ENCODE data around the gene POC1A. TPM values are rescaled to one million over a fixed set of nuclear protein-coding genes. Genes with fewer than 3 reads are reported as not detected.

Gene POC1A
- polyA plus RNA-seq, 1 of the 3 experiments (the other 2 are of a cell fraction): 11.7 TPM

DNA sequence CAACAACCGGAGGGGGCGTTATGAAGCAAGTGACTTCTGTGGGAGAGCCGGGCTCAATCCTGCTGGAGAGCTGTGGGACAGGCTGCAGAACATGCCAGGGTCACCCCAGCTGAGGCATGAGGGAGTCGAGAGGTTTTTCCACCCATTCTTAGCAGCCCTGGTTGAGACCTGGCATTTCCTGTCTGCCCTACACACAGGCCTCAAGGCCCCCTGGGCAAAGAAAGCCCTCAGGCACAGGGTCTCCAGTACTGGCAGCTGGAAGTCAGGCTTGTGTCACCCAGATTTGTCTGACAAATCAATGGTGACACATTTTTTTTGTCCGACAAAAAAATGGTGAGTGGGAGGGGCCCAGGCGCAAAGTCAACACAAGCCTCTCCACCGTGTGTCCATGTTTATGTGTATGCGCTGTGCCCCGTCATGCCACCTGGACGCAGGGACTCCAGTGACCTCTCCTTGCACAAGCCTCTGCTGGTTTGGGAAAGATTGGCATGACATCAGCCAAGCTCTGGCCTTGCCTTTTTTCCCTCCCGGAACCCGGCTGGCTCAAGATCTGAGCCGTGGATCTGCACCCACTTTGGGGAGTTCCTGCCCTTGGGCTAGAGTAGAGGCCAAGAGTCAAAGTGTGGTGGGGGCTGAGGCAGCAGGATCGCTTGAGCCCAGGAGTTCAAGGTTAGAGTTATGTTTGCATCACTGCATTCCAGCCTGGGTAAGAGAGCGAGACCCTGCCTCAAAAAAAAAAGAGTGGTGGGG, 22.9 kb upstream of the POC1A start (continued):
- TF ChIP-seq, protein P1, sequence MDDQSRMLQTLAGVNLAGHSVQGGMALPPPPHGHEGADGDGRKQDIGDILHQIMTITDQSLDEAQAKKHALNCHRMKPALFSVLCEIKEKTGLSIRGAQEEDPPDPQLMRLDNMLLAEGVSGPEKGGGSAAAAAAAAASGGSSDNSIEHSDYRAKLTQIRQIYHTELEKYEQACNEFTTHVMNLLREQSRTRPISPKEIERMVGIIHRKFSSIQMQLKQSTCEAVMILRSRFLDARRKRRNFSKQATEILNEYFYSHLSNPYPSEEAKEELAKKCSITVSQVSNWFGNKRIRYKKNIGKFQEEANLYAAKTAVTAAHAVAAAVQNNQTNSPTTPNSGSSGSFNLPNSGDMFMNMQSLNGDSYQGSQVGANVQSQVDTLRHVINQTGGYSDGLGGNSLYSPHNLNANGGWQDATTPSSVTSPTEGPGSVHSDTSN (IDR thresholded peaks at IDR 0.05): no peak
- TF ChIP-seq, protein P2, sequence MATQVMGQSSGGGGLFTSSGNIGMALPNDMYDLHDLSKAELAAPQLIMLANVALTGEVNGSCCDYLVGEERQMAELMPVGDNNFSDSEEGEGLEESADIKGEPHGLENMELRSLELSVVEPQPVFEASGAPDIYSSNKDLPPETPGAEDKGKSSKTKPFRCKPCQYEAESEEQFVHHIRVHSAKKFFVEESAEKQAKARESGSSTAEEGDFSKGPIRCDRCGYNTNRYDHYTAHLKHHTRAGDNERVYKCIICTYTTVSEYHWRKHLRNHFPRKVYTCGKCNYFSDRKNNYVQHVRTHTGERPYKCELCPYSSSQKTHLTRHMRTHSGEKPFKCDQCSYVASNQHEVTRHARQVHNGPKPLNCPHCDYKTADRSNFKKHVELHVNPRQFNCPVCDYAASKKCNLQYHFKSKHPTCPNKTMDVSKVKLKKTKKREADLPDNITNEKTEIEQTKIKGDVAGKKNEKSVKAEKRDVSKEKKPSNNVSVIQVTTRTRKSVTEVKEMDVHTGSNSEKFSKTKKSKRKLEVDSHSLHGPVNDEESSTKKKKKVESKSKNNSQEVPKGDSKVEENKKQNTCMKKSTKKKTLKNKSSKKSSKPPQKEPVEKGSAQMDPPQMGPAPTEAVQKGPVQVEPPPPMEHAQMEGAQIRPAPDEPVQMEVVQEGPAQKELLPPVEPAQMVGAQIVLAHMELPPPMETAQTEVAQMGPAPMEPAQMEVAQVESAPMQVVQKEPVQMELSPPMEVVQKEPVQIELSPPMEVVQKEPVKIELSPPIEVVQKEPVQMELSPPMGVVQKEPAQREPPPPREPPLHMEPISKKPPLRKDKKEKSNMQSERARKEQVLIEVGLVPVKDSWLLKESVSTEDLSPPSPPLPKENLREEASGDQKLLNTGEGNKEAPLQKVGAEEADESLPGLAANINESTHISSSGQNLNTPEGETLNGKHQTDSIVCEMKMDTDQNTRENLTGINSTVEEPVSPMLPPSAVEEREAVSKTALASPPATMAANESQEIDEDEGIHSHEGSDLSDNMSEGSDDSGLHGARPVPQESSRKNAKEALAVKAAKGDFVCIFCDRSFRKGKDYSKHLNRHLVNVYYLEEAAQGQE (IDR thresholded peaks at IDR 0.05; ENCODE audit: low read depth, low read length): no peak
- TF ChIP-seq CHD2 (IDR thresholded peaks at IDR 0.05; ENCODE audit: low read length, partially characterized antibody) (no peak), POLR2AphosphoS5 (IDR thresholded peaks at IDR 0.05; ENCODE audit: low read depth, low read length) (no peak)

DNA sequence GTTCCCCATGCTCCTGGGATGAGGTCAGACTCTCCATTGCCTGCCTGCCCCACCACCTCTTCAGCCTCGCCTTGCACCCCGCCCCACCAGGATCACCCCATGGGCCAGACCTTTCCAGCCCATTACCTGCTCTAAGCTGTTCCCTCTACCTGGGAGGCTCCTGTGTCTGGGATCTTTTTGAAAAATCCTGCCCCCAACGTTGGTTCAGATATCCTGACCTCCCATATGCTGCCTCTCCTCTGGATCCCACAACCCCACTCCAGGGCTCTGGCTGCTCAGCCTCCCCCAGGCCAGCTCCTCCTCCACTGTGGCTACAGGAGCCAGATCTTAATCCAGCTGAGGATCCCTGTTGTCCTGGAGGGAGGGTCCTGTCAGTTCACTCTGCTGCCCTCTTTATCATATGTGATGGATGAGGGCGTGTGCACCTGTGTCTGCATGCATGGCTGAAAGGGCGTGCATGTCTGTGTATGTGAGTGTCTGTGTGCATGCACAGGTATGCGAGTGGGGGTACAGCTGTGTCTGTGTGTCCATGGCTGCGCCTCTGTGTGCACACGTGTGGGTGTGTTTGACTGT, 22.0 kb upstream of the POC1A start:
- Histone ChIP-seq H2AFZ (ENCODE audit: low read depth) (no peak overlapping the region), H3K4me2 (no peak overlapping the region), H3K9me2 (no peaks in the 10 kb centered on the region), H3K4me1 (ENCODE audit: control insufficient read depth in 1 of 2, insufficient read depth in 2 of 2, low read depth in 1 of 2, low read length in 1 of 2) (peaks cover 0 to 11% of the 10 kb centered on the region in 2 experiments; a peak in 1 of 4 replicates), H3K79me2 (ENCODE audit: insufficient read depth) (no peaks in the 10 kb centered on the region), H3K4me3 (ENCODE audit: low read depth in 2 of 2, low read length in 1 of 2) (no peak overlapping the region), H3K9me3 (no peaks in the 10 kb centered on the region), H3K27ac (ENCODE audit: low read depth in 2 of 2, low read length in 1 of 2) (no peak overlapping the region), H3K36me3 (replicated peaks in 1 of 2; ENCODE audit: control insufficient read depth in 1 of 2, insufficient read depth in 2 of 2, low read length in 1 of 2) (no peaks in the 10 kb centered on the region), H3K9ac (no peak overlapping the region), H3F3A (replicated peaks; ENCODE audit: insufficient read depth) (no peaks in the 10 kb centered on the region), H4K20me1 (ENCODE audit: insufficient read depth) (no peaks in the 10 kb centered on the region), H3K27me3 (ENCODE audit: insufficient read depth) (no peaks in the 10 kb centered on the region)
- DNase-seq: peak; percentile 39
- TF ChIP-seq RCOR1 (IDR thresholded peaks at IDR 0.05; ENCODE audit: low read length) (no peak), EZH2phosphoT487 (IDR thresholded peaks at IDR 0.05; ENCODE audit: borderline replicate concordance, low read depth) (no peak), FOSL2 (IDR thresholded peaks at IDR 0.05; ENCODE audit: borderline replicate concordance, low read depth) (no peak), NFIC (IDR thresholded peaks at IDR 0.05; ENCODE audit: borderline replicate concordance) (no peak), SMC3 (IDR thresholded peaks at IDR 0.05; ENCODE audit: low read depth, low read length) (no peak), SIN3A (IDR thresholded peaks at IDR 0.05; ENCODE audit: borderline replicate concordance, low read depth, low read length) (no peak), RAD21 (IDR thresholded peaks at IDR 0.05; ENCODE audit: low read length) (no peak), RXRA (IDR thresholded peaks at IDR 0.05; ENCODE audit: borderline replicate concordance, low read depth) (no peak), RFX5 (IDR thresholded peaks at IDR 0.05; ENCODE audit: low read length) (no peak), GATA2 (CRISPR knock-in tag; IDR thresholded peaks at IDR 0.05) (no peak), MEF2A (IDR thresholded peaks at IDR 0.05; ENCODE audit: borderline replicate concordance, low read depth) (no peak), EP300 (IDR thresholded peaks at IDR 0.05; ENCODE audit: borderline replicate concordance in 1 of 2, low read depth in 1 of 2, low read length in 1 of 2) (no peak)
- TF ChIP-seq, protein P3, sequence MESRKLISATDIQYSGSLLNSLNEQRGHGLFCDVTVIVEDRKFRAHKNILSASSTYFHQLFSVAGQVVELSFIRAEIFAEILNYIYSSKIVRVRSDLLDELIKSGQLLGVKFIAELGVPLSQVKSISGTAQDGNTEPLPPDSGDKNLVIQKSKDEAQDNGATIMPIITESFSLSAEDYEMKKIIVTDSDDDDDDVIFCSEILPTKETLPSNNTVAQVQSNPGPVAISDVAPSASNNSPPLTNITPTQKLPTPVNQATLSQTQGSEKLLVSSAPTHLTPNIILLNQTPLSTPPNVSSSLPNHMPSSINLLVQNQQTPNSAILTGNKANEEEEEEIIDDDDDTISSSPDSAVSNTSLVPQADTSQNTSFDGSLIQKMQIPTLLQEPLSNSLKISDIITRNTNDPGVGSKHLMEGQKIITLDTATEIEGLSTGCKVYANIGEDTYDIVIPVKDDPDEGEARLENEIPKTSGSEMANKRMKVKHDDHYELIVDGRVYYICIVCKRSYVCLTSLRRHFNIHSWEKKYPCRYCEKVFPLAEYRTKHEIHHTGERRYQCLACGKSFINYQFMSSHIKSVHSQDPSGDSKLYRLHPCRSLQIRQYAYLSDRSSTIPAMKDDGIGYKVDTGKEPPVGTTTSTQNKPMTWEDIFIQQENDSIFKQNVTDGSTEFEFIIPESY (IDR thresholded peaks at IDR 0.05; ENCODE audit: borderline replicate concordance, low read depth): no peak
- TF ChIP-seq, protein P4, sequence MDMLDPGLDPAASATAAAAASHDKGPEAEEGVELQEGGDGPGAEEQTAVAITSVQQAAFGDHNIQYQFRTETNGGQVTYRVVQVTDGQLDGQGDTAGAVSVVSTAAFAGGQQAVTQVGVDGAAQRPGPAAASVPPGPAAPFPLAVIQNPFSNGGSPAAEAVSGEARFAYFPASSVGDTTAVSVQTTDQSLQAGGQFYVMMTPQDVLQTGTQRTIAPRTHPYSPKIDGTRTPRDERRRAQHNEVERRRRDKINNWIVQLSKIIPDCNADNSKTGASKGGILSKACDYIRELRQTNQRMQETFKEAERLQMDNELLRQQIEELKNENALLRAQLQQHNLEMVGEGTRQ (IDR thresholded peaks at IDR 0.05; ENCODE audit: borderline replicate concordance, low read depth, low read length): no peak
- TF ChIP-seq, protein P1 (IDR thresholded peaks at IDR 0.05): no peak
- ChIA-PET CTCF (interaction anchor here (1.3 kb wide), 1 partner anchor 54 kb away, joined by 3 read pairs; no protein-coding TSS in a partner anchor), POLR2A (no interaction called here)
- 86% methylated on average over 8 of the region's 8 CpGs for WGBS (ENCODE audit: low lambda C conversion rate)
